ENCODE data around the gene CFAP92. TPM values are rescaled to one million over a fixed set of nuclear protein-coding genes. Genes with fewer than 3 reads are reported as not detected.
A peak's percentile ranks its signal among the peaks of the same experiment; 100 is the strongest.

The CFAP92 gene
- polyA plus RNA-seq, 1 experiment, result 0.10 TPM

GRCh38 chr3:129030611-129031010 is 36.7 kb upstream of the CFAP92 start:
- H3K27ac ChIP-seq (ENCODE audit: low read depth, low read length), result no peak overlapping the region
- H3K4me3 ChIP-seq (ENCODE audit: low read depth, low read length), result no peak overlapping the region
- H3K9me3 ChIP-seq (ENCODE audit: control insufficient read depth, insufficient read depth, low read length), result peaks cover 10% of the 10 kb centered on the region
- peaks cover 36% of the 10 kb centered on the region for H3K27me3 ChIP-seq (ENCODE audit: control insufficient read depth, insufficient read depth, low read length)
- CTCF ChIA-PET, result interaction anchor here (3.0 to 4.8 kb wide), 2 partner anchors 22 to 60 kb away, joined by 12 to 29 read pairs; no protein-coding TSS in a partner anchor
- no peak for DNase-seq (ENCODE audit: low read depth, low spot score)
- TF ChIP-seq CTCF (IDR thresholded peaks at IDR 0.05; ENCODE audit: low read depth, low read length), result no peak
- POLR2A ChIA-PET, result no interaction called here

DNA sequence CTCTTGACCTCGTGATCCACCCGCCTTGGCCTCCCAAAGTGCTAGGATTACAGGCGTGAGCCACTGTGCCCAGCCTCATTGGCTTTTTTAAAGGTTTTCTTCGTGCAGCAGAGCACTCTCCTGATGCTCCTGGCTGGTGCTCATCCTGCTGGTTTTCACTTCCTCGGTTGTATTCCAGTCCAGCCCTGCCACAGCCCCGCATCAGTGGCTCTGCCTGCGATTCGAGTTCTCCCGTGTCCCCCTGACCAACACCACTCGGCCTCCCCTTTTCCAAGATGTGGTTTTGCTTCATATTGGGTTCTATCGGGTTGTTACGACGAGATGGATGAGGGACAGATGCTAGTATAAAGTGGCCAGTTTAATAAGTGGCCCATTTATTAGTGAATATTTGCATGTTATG is 35.0 kb upstream of the CFAP92 start:
- CTCF ChIA-PET, result interaction anchor here (4.8 kb wide), 1 partner anchor 24 kb away, joined by 29 read pairs; no protein-coding TSS in a partner anchor
- POLR2A ChIA-PET, result no interaction called here
- Histone ChIP-seq H3K9me3 (ENCODE audit: control insufficient read depth, insufficient read depth, low read length) (peaks cover 10% of the 10 kb centered on the region), H3K27me3 (ENCODE audit: control insufficient read depth, insufficient read depth, low read length) (peaks cover 40% of the 10 kb centered on the region), H3K27ac (ENCODE audit: low read depth, low read length) (no peak overlapping the region), H3K4me3 (ENCODE audit: low read depth, low read length) (no peak overlapping the region)
- no peak for DNase-seq (ENCODE audit: low read depth, low spot score)
- TF ChIP-seq CTCF (IDR thresholded peaks at IDR 0.05; ENCODE audit: low read depth, low read length), result no peak

- POLR2A ChIA-PET, result interaction anchor here (1.3 kb wide), 1 partner anchor 222 kb away, joined by 5 read pairs; the partner anchor contains the start of gene COPG1
- Histone ChIP-seq H3K4me3 (ENCODE audit: low read depth, low read length) (no peak overlapping the region), H3K9me3 (ENCODE audit: control insufficient read depth, insufficient read depth, low read length) (peaks cover 18% of the 10 kb centered on the region), H3K27ac (ENCODE audit: low read depth, low read length) (no peak overlapping the region), H3K27me3 (ENCODE audit: control insufficient read depth, insufficient read depth, low read length) (peaks cover 34% of the 10 kb centered on the region)
- no peak for TF ChIP-seq CTCF (IDR thresholded peaks at IDR 0.05; ENCODE audit: low read depth, low read length)
- no peak for DNase-seq (ENCODE audit: low read depth, low spot score)
- CTCF ChIA-PET, result interaction anchor here (1.1 kb wide), 1 partner anchor 57 kb away, joined by 5 read pairs; no protein-coding TSS in a partner anchor
Measured at GRCh38 chr3:129027544-129027880, 33.6 kb upstream of the CFAP92 start.

- Histone ChIP-seq H3K27me3 (ENCODE audit: control insufficient read depth, insufficient read depth, low read length) (peaks cover 37% of the 10 kb centered on the region), H3K4me3 (ENCODE audit: low read depth, low read length) (no peak overlapping the region), H3K9me3 (ENCODE audit: control insufficient read depth, insufficient read depth, low read length) (peaks cover 20% of the 10 kb centered on the region), H3K27ac (ENCODE audit: low read depth, low read length) (no peak overlapping the region)
- ChIA-PET CTCF (interaction anchor here (0.9 to 3.0 kb wide), 3 partner anchors 10 to 57 kb away, joined by 5 to 16 read pairs (median 5); no protein-coding TSS in a partner anchor), POLR2A (interaction anchor here (1.3 kb wide), 1 partner anchor 222 kb away, joined by 5 read pairs; the partner anchor contains the start of gene COPG1)
- TF ChIP-seq CTCF (IDR thresholded peaks at IDR 0.05; ENCODE audit: low read depth, low read length), result peak; percentile 8; the same call in 1 of the 2 replicates
- DNase-seq (ENCODE audit: low read depth, low spot score), result no peak
Measured at GRCh38 chr3:129026728-129027543, 33.1 kb upstream of the CFAP92 start.

All from AG04450 (cell line).